Brain microvascular endothelial cell (primary cell): ENCODE measurements around the gene MTUS2.

Experiments used
- DNase-seq: peaks from one replicate; pipeline ENCODE4 v3.0.0-alpha.2; 2020
- H3K27ac ChIP-seq: fragments of 250-450 bp; sonication (Bioruptor Pico); 2 replicates; pipeline ENCODE4 v1.5.1; 2020; ENCODE audit warnings: mild to moderate bottlenecking, moderate library complexity
- H3K27me3 ChIP-seq: fragments of 250-450 bp; sonication (Bioruptor Pico); replicated peaks from 2 replicates; pipeline ENCODE4 v1.5.1; 2020; ENCODE audit warnings: mild to moderate bottlenecking
- H3K36me3 ChIP-seq: fragments of 250-450 bp; sonication (Bioruptor Pico); replicated peaks from 2 replicates; pipeline ENCODE4 v1.5.1; 2020; ENCODE audit warnings: mild to moderate bottlenecking
- H3K4me3 ChIP-seq: 2 replicates; pipeline ENCODE4 v1.5.1; 2011; ENCODE audit warnings: low read depth, mild to moderate bottlenecking, control low read depth, low read length, moderate library complexity
- CTCF ChIP-seq: IDR thresholded peaks from 2 replicates; pipeline ENCODE4 v1.5.1; 2011; ENCODE audit warnings: low read depth, mild to moderate bottlenecking, moderate library complexity, low read length, control low read depth, inconsistent platforms; ENCODE audit errors: missing control alignments
- in situ Hi-C: cut with HindIII; loops from 2 replicates; pipeline ENCODE4 v1.10.0; 2017; ENCODE audit warnings: low sequenced_read_pairs, low pct_ligation_motif_present

The MTUS2 gene

GRCh38 chr13:29108068-29108786 is 288.1 kb downstream of the MTUS2 start:
- no peaks in the 10 kb centered on the region for H3K27me3 ChIP-seq
- no peaks in the 10 kb centered on the region for H3K36me3 ChIP-seq
- in situ Hi-C loops = no loop called here
- H3K27ac ChIP-seq = no peak overlapping the region
- TF ChIP-seq CTCF = no peak
- H3K4me3 ChIP-seq = no peak overlapping the region
- DNase-seq = no peak

DNA sequence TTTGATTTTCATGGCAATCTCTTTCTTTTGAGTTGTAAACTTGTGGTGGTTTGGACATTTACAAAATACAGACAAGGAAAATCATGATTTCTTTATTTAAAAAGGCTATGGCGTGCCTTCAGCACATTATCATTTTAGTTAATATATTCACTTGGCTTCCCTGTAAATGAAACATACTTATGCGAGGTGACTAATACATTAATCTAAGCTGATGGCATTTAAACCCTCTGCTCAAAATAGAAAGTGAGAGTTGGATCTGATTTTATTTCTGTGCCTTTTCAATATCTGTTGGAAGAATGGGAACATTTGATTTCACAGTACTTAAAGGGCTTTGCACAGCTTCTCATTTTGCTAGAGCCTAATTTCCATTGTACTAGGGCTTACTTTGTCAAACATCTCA is 289.8 kb downstream of the MTUS2 start:
- Histone ChIP-seq H3K4me3 (no peak overlapping the region), H3K27ac (no peak overlapping the region), H3K36me3 (no peaks in the 10 kb centered on the region), H3K27me3 (no peaks in the 10 kb centered on the region)
- no peak for DNase-seq
- in situ Hi-C loops = no loop called here
- no peak for TF ChIP-seq CTCF

- H3K27me3 ChIP-seq = no peaks in the 10 kb centered on the region
- no peak for DNase-seq
- in situ Hi-C loops = no loop called here
- no peaks in the 10 kb centered on the region for H3K36me3 ChIP-seq
- H3K4me3 ChIP-seq = no peak overlapping the region
- no peak overlapping the region for H3K27ac ChIP-seq
- TF ChIP-seq CTCF = no peak
These were observed 291.3 kb downstream of the MTUS2 start for GRCh38 chr13:29111446-29111845.

DNA sequence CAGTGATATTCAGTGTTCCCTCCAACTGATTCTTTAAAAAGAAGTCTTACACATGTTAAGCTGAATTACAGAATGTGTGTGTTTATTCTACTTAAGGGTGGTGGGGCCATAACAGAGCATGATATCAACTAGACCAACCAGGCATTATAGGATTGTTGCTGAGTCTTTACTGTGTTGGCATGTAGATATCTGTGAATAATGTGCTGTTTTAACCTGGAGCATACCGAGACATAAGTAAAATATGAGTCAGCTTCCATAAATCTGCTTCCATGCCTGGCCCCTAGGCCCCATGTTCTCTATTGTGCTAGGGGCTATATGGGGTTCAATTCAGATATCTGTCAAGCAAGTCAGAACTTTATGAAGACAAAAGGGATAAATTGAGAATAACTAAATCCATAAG is 295.7 kb downstream of the MTUS2 start:
- H3K4me3 ChIP-seq = no peak overlapping the region
- H3K27me3 ChIP-seq = no peaks in the 10 kb centered on the region
- no peaks in the 10 kb centered on the region for H3K36me3 ChIP-seq
- no peak overlapping the region for H3K27ac ChIP-seq
- DNase-seq = no peak
- in situ Hi-C loops = no loop called here
- TF ChIP-seq CTCF = no peak

GRCh38 chr13:29117663-29118062 is 297.5 kb downstream of the MTUS2 start:
- Histone ChIP-seq H3K4me3 (no peak overlapping the region), H3K27me3 (no peaks in the 10 kb centered on the region), H3K36me3 (no peaks in the 10 kb centered on the region), H3K27ac (no peak overlapping the region)
- no peak for TF ChIP-seq CTCF
- no peak for DNase-seq
- in situ Hi-C loops = no loop called here

DNA sequence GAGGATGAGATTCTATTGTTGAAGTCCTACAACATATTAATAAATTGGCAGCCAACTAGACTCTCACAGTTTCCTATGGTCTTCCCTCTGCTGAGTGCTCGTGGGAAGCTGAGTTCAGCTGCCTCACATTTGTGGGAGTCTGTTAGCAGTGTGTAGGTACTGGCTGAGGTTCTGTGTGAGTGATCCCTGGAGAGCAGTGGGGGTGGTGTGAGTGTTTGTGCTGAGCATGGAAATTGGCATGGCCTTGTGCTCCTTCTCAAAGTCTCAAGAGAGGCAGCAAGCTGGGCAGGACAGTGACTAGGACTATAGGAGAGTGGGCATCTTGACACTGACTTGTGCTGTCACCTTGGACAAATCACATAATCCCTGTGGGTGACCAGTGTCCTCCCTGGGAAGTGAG is 298.3 kb downstream of the MTUS2 start:
- H3K27ac ChIP-seq = no peak overlapping the region
- H3K36me3 ChIP-seq = no peaks in the 10 kb centered on the region
- no peak overlapping the region for H3K4me3 ChIP-seq
- no peaks in the 10 kb centered on the region for H3K27me3 ChIP-seq
- in situ Hi-C loops = no loop called here
- TF ChIP-seq CTCF = no peak
- no peak for DNase-seq
